ENCODE results near the gene SLC25A42.

- no peak for TF ChIP-seq CTCF (IDR thresholded peaks at IDR 0.05 in 4 of 5, conservative IDR thresholded peaks at IDR 0.05 in 1 of 5)
- TF ChIP-seq POLR2A (IDR thresholded peaks at IDR 0.05), result no peak
These were observed 55.8 kb downstream of the SLC25A42 start for GRCh38 chr19:19119325-19120237.
